Measurements from ENCODE around the gene LPP.

DNA sequence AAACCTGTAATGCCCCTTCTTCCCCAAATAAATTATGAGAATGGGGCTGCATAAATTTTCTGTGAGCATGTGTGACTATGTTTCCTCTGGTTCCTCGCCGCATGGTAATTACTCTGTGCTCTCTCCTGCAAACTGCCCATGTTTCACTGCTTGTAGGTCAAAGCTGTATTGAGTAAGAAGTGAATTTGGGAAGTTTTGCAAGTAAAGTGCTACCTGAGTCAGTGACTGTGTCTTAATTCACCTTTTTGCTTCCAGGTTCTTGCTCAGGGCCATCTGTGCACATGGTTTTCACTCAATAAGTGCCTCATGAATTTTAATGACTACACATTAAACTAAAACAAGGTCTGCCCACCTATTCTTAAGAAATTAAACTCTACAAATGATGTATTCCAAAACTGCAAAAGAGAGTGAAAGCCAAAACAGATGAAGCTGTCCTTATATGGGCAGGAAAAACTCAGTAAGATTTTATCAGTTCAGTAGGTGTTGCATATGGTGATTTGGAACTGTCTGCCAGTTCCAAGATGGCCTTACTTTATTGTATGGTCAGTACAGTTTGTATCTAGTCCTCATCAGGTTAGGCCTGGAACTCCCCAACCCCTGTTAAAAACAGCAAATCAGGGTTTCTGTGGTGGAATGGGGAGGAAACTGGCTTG is 100.0 kb downstream of the LPP start:
- TF ChIP-seq EZH2 (IDR thresholded peaks at IDR 0.05; ENCODE audit: borderline replicate concordance, insufficient read depth, low read depth, low read length, poor library complexity, severe bottlenecking) = no peak
- TF ChIP-seq, protein P1, sequence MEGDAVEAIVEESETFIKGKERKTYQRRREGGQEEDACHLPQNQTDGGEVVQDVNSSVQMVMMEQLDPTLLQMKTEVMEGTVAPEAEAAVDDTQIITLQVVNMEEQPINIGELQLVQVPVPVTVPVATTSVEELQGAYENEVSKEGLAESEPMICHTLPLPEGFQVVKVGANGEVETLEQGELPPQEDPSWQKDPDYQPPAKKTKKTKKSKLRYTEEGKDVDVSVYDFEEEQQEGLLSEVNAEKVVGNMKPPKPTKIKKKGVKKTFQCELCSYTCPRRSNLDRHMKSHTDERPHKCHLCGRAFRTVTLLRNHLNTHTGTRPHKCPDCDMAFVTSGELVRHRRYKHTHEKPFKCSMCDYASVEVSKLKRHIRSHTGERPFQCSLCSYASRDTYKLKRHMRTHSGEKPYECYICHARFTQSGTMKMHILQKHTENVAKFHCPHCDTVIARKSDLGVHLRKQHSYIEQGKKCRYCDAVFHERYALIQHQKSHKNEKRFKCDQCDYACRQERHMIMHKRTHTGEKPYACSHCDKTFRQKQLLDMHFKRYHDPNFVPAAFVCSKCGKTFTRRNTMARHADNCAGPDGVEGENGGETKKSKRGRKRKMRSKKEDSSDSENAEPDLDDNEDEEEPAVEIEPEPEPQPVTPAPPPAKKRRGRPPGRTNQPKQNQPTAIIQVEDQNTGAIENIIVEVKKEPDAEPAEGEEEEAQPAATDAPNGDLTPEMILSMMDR (IDR thresholded peaks at IDR 0.05) = no peak
